ENCODE data around the gene SIGLEC1. TPM values are rescaled to one million over a fixed set of nuclear protein-coding genes. Genes with fewer than 3 reads are reported as not detected.

SIGLEC1 gene
- not detected in 2 replicates for total RNA-seq

DNA sequence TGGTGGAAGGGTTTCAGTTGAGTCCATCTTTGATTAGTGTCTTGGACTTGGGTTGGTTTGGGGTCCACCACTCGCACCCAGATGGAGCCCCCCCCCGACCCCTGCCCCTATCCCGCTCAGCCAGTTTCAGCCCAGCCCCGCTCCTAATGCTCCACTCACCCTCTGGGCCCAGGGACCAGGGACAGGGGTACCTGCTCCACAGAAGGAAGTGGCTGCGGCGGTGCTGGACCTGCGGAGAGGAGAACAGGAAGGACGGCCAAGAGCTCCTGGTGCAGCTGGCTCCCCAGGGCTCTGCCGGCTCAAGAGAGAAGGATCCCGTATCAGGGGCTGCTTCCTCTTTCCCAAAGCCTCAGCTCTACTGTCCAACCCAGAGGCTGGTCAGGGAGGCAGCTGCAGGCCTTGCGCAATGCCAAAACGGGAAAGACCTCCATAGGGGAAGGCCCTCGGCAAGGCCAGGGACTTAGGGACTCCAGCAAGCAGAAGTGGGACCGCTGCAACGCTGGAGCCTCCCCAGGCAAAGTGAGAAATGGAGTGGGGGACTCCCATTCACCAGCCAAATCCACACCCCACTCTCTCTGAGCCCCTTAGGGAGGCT, at the start of gene SIGLEC1:
TSS of gene SIGLEC1 (minus strand) at position 322 of the 595 bp plus-strand sequence. CDS start 5,472 bp downstream, outside the sequence.

DNA sequence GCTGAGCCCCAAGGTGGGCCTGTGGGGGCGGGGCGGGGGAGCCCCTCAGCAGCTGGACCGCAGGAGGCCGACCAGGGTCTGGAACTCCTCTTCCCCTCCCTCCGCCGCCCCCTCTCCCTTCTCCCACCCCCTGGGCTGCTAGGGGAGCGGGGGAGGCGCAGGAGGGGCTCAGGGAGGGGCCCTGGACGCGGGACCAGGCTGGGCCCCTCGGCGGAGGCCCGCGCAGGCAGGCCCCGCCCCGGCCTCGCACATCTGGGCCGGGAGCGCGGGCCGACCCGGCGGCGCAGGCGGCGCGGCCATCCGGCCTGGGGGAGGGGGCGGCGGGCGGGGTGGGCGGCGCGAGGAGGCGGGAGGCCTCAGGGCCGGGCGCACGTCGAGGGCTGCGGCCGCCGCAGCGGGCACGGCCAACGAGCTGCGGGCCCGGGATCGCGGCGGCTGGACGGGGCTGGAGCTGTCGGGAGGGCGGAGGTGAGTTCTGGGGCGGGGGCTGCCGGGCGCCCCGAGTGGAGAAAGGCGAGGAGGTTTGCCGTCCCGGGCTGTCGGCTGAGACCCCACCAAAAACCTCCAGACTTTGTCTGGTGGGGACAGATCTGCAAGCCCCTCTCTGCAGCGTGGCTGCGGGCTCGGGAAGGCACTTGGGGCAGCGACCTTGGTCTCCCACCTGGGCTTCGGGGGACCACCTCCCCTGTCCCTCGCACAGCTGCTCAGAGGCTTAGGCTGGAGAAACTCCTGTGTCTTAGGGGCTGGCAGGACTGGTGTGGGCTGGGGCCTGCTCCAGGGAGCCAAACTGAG, 20.1 kb upstream of the SIGLEC1 start, which contains the start of gene HSPA12B:
TSS of gene HSPA12B (plus strand) at position 359 of the 792 bp plus-strand sequence. CDS start 5,990 bp downstream, outside the sequence.

DNA sequence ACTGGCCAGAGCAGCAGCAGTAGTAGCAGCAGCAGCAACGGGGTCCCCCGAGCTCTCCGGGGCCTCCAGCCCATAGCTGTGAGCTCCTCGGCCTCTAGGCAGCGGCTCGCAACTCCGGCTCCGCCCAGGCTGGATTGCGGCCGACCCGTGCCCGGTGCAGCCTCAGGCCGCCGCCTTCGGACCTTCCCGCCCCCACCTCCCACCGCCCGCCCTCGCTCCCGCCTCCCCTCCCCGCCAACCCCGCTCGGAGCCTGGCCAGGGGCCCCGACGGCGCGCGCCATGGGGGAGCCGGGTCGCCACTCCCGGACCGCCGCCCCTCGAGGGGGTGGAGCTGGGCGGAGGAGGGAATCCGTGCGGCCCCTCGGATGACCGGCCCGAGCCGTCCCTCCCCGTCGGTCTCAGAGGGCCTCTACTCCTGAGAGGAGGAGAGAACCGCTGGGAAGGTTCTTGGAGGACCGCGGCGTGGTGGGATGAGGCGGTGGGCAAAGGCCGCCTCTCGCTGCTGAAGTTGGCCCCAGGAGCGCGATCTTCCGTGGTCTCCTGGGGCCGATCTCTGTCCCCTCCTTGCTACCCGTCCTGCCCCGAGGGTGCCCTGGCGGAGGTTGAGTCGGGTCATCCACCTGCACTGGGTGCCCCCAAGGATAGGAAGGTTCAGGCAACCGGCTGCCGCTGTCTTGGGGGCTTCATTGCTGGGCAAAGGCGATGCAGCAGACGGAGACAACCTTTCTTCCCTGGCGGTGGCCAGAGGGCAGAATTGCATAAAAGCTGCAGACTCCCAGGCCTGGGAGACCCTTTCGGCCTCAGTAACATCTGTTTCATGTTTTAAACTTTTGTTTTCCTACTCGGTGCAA, 30.2 kb downstream of the SIGLEC1 start, which contains the start of gene ADAM33:
TSS of gene ADAM33 (minus strand) at position 80 of the 851 bp plus-strand sequence. CDS start at position 74, 6 bp downstream.

DNA sequence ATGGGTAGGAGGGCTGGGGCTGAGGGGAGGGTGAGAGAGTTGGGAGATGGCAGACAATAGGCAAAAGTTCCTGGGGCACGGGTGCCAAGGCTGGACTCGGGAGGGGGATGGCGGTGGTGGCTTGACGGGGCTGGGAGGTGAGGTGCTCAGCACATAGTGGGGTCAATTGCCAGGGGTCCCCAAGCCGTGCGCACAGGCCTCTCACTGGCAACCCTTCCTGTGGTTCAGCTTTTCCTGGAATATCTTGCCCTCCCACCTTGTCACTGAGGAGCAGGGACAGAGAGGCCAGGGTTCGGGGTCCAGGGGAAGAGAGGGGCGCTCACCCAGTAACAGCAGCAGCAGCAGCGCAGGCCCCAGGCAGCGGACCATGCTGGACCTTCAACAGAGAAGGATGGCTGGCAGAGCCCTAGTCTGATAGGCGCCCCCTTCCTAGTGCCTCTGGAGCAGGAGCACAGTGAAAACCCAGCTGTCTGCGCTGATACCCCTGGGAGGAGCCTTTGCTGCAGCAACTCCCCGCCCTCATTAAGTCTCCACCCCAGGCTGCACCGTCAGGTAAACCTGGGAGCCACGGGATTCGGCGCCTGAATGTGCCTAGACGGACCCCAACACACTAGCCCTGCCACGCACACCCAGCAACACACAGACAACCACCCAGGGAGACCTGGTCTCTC, 49.2 kb downstream of the SIGLEC1 start, which contains the start of gene GFRA4:
TSS of gene GFRA4 (minus strand) at position 369 of the 671 bp plus-strand sequence. CDS start at position 369, 0 bp downstream.

Other genes starting within 250 kb of the SIGLEC1 start
- gene ATRN, start 241.6 kb downstream of the SIGLEC1 start, total RNA-seq, result 29.9 and 31.5 TPM in 2 replicates
- gene GFRA4, start 49.2 kb downstream of the SIGLEC1 start, total RNA-seq, result not detected in 2 replicates
- 0.32 and 0.76 TPM in 2 replicates for gene ADAM33, start 30.6 kb downstream of the SIGLEC1 start, total RNA-seq
- 3.9 and 16.3 TPM in 2 replicates for gene HSPA12B, start 20.1 kb upstream of the SIGLEC1 start, total RNA-seq
- gene ADISSP, start 55.2 kb upstream of the SIGLEC1 start, total RNA-seq, result 20.2 and 29.6 TPM in 2 replicates
- gene SPEF1, start 68.8 kb upstream of the SIGLEC1 start, total RNA-seq, result not detected in 2 replicates
- 96.8 and 118 TPM in 2 replicates for gene CENPB, start 74.1 kb upstream of the SIGLEC1 start, total RNA-seq
- gene CDC25B, start 83.7 kb upstream of the SIGLEC1 start, total RNA-seq, result 10.7 and 14.9 TPM in 2 replicates
- 10.7 and 16.4 TPM in 2 replicates for gene AP5S1, start 107.9 kb upstream of the SIGLEC1 start, total RNA-seq
- 12.0 and 12.9 TPM in 2 replicates for gene MAVS, start 134.2 kb upstream of the SIGLEC1 start, total RNA-seq
- 60.7 and 88.1 TPM in 2 replicates for gene PANK2, start 176.8 kb upstream of the SIGLEC1 start, total RNA-seq

All from epithelial cell of umbilical artery (primary cell).